Common myeloid progenitor, CD34-positive (primary cell): Measurements from ENCODE around the gene C1orf115.
A peak's percentile ranks its signal among the peaks of the same experiment; 100 is the strongest.
"Not testable (repeated sequence)": the region's sequence is repeated elsewhere in the genome, so short reads cannot be mapped to it uniquely, and the experiment has no call there.

ENCODE experiments used
- CTCF ChIA-PET: fragments of 350-600 bp; sonication (Branson Sonifier 250); formaldehyde crosslinking; loops from one replicate; lab custom pipeline; 2021; ENCODE audit warnings: antibody characterized with exemption; lab: Charles Lee
- POLR2A ChIA-PET: fragments of 350-600 bp; sonication (Branson Sonifier 250); formaldehyde crosslinking; loops from one replicate; lab custom pipeline; 2021; ENCODE audit warnings: antibody characterized with exemption; lab: Charles Lee
- DNase-seq, 3 donors: peaks; one replicate each; pipeline versions ENCODE4 v3.0.0 to v3.0.0-alpha.2; 2013
- H3K27ac ChIP-seq, 2 experiments: 1 replicate in 1 of 2; 2 replicates in 1 of 2; pipeline ENCODE4 v1.7.0; 2013; ENCODE audit warnings: inconsistent platforms in 2 of 2, low read length in 2 of 2, mild to moderate bottlenecking in 2 of 2, low read depth in 1 of 2, moderate library complexity in 1 of 2; ENCODE audit not compliant: severe bottlenecking in 2 of 2, insufficient read depth in 1 of 2, poor library complexity in 1 of 2
- H3K27me3 ChIP-seq, 5 experiments: replicated peaks in 2 of 5; 1 replicate in 3 of 5; 2 replicates in 2 of 5; pipeline versions ENCODE4 v1.6.1 to v1.7.0; 2013; ENCODE audit warnings: low read length in 4 of 5, mild to moderate bottlenecking in 2 of 5, moderate library complexity in 2 of 5, inconsistent platforms in 1 of 5; ENCODE audit not compliant: insufficient read depth in 5 of 5, control insufficient read depth in 4 of 5
- H3K36me3 ChIP-seq, 4 experiments: 1 replicate in 2 of 4; 2 replicates in 2 of 4; pipeline versions ENCODE4 v1.6.1 to v1.7.0; 2013; ENCODE audit warnings: low read length in 3 of 4, control low read depth in 1 of 4, mild to moderate bottlenecking in 1 of 4; ENCODE audit not compliant: control insufficient read depth in 4 of 4, insufficient read depth in 4 of 4
- H3K4me1 ChIP-seq, 4 experiments: 1 replicate in 3 of 4; 2 replicates in 1 of 4; pipeline versions ENCODE4 v1.6.1 to v1.7.1; 2013; ENCODE audit warnings: low read length in 3 of 4, mild to moderate bottlenecking in 3 of 4, control low read depth in 1 of 4, inconsistent platforms in 1 of 4, moderate library complexity in 1 of 4; ENCODE audit not compliant: control insufficient read depth in 4 of 4, insufficient read depth in 4 of 4; ENCODE audit errors: control extremely low read depth in 1 of 4
- H3K4me3 ChIP-seq, 7 experiments: 1 replicate in 4 of 7; 2 replicates in 3 of 7; pipeline versions ENCODE4 v1.5.1 to v1.7.0; 2013; ENCODE audit warnings: mild to moderate bottlenecking in 7 of 7, low read length in 6 of 7, moderate library complexity in 6 of 7, inconsistent platforms in 2 of 7, low read depth in 2 of 7, control low read depth in 1 of 7; ENCODE audit not compliant: insufficient read depth in 4 of 7, control insufficient read depth in 1 of 7; ENCODE audit errors: extremely low read depth in 1 of 7
- H3K9me3 ChIP-seq, 5 experiments: 1 replicate in 4 of 5; 2 replicates in 1 of 5; pipeline versions ENCODE4 v1.6.1 to v1.7.1; 2013; ENCODE audit warnings: low read length in 4 of 5, mild to moderate bottlenecking in 2 of 5, inconsistent platforms in 1 of 5, low read depth in 1 of 5, moderate library complexity in 1 of 5; ENCODE audit not compliant: control insufficient read depth in 4 of 5, insufficient read depth in 2 of 5; ENCODE audit errors: control extremely low read depth in 1 of 5
- WGBS: methylation state at CpG from one replicate; pipeline ENCODE4 v1.1.5; 2013; ENCODE audit not compliant: insufficient coverage; 5-methylcytosine and 5-hydroxymethylcytosine counted together

The C1orf115 gene

GRCh38 chr1:220732621-220733020 is 42.5 kb downstream of the C1orf115 start:
- Histone ChIP-seq H3K27ac (no peak overlapping the region), H3K36me3 (no peaks in the 10 kb centered on the region), H3K27me3 (no peaks in the 10 kb centered on the region), H3K4me1 (peaks cover 0 to 10% (median 7%) of the 10 kb centered on the region in 4 experiments), H3K9me3 (no peaks in the 10 kb centered on the region), H3K4me3 (peak overlapping the region in 3 of 7 experiments; percentile 26 to 65 (median 35))
- WGBS: 50% methylated on average over 4 of the region's 7 CpGs
- DNase-seq: peak in 1 of 3 donors; percentile 11
- CTCF ChIA-PET: interaction anchor here (1.0 to 2.1 kb wide), 13 partner anchors 10 to 54 kb away, joined by 3 to 7 read pairs (median 5); no protein-coding TSS in a partner anchor
- POLR2A ChIA-PET: no interaction called here

- ChIA-PET CTCF (interaction anchor here (0.7 to 2.1 kb wide), 21 partner anchors 10 to 437 kb away, joined by 3 to 12 read pairs (median 5); partner anchors contain the start of gene MTARC2), POLR2A (no interaction called here)
- Histone ChIP-seq H3K9me3 (no peaks in the 10 kb centered on the region), H3K4me3 (peak overlapping the region in 3 of 7 experiments; percentile 6 to 65 (median 35)), H3K27ac (no peak overlapping the region), H3K4me1 (peaks cover 0 to 10% (median 7%) of the 10 kb centered on the region in 4 experiments), H3K36me3 (no peaks in the 10 kb centered on the region), H3K27me3 (no peaks in the 10 kb centered on the region)
- DNase-seq: peak; percentile 87 to 88 (median 88)
- whole genome bisulfite sequencing: 0% methylated on average over 5 of the region's 15 CpGs
Observed at GRCh38 chr1:220733086-220733601, 43.0 kb downstream of the C1orf115 start.

- POLR2A ChIA-PET: no interaction called here
Observed at GRCh38 chr1:220734571-220735326, 44.6 kb downstream of the C1orf115 start.

GRCh38 chr1:220736283-220736682 is 46.1 kb downstream of the C1orf115 start:
- 100% methylated on average over 2 of the region's 7 CpGs for WGBS
- H3K4me1 ChIP-seq: peaks cover 0 to 10% (median 7%) of the 10 kb centered on the region in 4 experiments
- H3K9me3 ChIP-seq, DNase-seq, H3K4me3 ChIP-seq, H3K27me3 ChIP-seq, CTCF ChIA-PET, POLR2A ChIA-PET, H3K27ac ChIP-seq, H3K36me3 ChIP-seq: not testable (repeated sequence)

More at GRCh38 chr1:220734571-220735326, 44.6 kb downstream of the C1orf115 start:
- DNase-seq: no peak
- no peaks in the 10 kb centered on the region for H3K9me3 ChIP-seq
- CTCF ChIA-PET: interaction anchor here (0.9 to 2.1 kb wide), 7 partner anchors 13 to 517 kb away, joined by 3 to 12 read pairs (median 6); partner anchors contain the start of gene MTARC2
- WGBS: 98% methylated on average over 9 of the region's 11 CpGs
- H3K4me1 ChIP-seq: peaks cover 0 to 10% (median 7%) of the 10 kb centered on the region in 4 experiments
- H3K36me3 ChIP-seq: no peaks in the 10 kb centered on the region
- no peak overlapping the region for H3K4me3 ChIP-seq
- H3K27me3 ChIP-seq: no peaks in the 10 kb centered on the region
- H3K27ac ChIP-seq: no peak overlapping the region

GRCh38 chr1:220741349-220741748 is 51.2 kb downstream of the C1orf115 start:
- Histone ChIP-seq H3K9me3 (no peaks in the 10 kb centered on the region), H3K36me3 (no peaks in the 10 kb centered on the region), H3K4me3 (no peak overlapping the region), H3K27ac (no peak overlapping the region), H3K4me1 (no peaks in the 10 kb centered on the region), H3K27me3 (peaks cover 0 to 5% (median 0%) of the 10 kb centered on the region in 5 experiments)
- DNase-seq: no peak
- WGBS: 100% methylated on average over 1 of the region's 2 CpGs
- CTCF ChIA-PET: no interaction called here
- POLR2A ChIA-PET: interaction anchor here (0.5 kb wide), 1 partner anchor 462 kb away, joined by 3 read pairs; no protein-coding TSS in a partner anchor

- 80% methylated on average over 1 of the region's 1 CpG for WGBS
- CTCF ChIA-PET: interaction anchor here (2.4 kb wide), 1 partner anchor 9 kb away, joined by 6 read pairs; no protein-coding TSS in a partner anchor
Observed at GRCh38 chr1:220741825-220742224, 51.7 kb downstream of the C1orf115 start.

More at GRCh38 chr1:220741825-220742224, 51.7 kb downstream of the C1orf115 start:
- Histone ChIP-seq H3K9me3 (no peaks in the 10 kb centered on the region), H3K27me3 (peaks cover 0 to 9% (median 3%) of the 10 kb centered on the region in 5 experiments), H3K4me1 (no peaks in the 10 kb centered on the region), H3K36me3 (no peaks in the 10 kb centered on the region), H3K27ac (no peak overlapping the region), H3K4me3 (no peak overlapping the region)
- DNase-seq: no peak
- POLR2A ChIA-PET: no interaction called here
